Measurements from ENCODE around the gene RETREG1. TPM values are rescaled to one million over a fixed set of nuclear protein-coding genes. Genes with fewer than 3 reads are reported as not detected.
"Not testable (repeated sequence)": the region's sequence is repeated elsewhere in the genome, so short reads cannot be mapped to it uniquely, and the experiment has no call there.

Gene RETREG1
- total RNA-seq, 1 donor from 2014 or later, result 3.0 TPM

DNA sequence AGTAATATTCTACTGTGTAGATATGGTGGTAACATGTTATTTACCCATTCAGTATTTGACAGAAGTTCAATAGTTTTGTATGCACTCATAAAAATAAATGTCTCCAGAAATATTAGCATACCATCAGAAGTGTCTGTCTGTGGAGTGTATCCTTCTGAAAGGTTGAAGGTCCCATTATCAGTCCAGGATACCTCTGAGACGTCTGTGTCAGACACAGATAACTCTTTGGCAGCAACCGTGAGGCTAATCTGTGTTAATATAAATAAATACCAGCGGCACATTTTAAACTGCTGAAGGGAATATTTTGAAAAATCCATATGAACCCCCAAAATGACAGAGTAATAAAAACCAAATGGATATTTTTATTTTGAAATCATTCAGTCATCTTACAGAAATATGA lies 139.3 kb downstream of the RETREG1 start:
- peaks cover 3% of the 10 kb centered on the region for H3K36me3 Mint-ChIP-seq
- H3K79me2 ChIP-seq (ENCODE audit: low read depth), result no peaks in the 10 kb centered on the region

DNA sequence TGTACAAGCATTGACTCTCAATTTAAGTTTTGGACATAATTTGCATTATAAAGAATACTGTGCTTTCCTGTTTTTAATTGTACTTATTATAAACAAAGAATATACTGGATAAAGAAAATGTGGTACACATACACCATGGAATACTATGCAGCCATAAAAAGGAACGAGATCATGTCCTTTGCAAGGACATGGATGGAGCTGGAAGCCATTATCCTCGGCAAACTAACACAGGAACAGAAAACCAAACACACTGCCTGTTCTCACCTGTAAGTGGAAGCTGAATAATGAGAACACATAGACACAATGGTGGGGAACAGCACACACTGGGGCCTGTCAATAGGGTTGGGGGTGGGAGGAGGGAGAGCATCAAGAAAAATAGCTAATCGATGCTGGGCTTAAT lies 140.4 kb downstream of the RETREG1 start:
- H3K27me3 ChIP-seq; H3K36me3 Mint-ChIP-seq; H3K4me2 ChIP-seq; H3K4me1 Mint-ChIP-seq; H3K4me3 ChIP-seq; H3K27ac ChIP-seq; H2AFZ ChIP-seq (replicated peaks); H3K4me3 Mint-ChIP-seq; H3K9me3 ChIP-seq (ENCODE audit: low read depth); H3K9me3 Mint-ChIP-seq; H3K4me1 ChIP-seq; H4K20me1 ChIP-seq (ENCODE audit: low read depth); DNase-seq (ENCODE audit: low spot score); H3K9ac ChIP-seq; H3K27ac Mint-ChIP-seq; H3K27me3 Mint-ChIP-seq (ENCODE audit: insufficient read depth, low read depth); H3K79me2 ChIP-seq (ENCODE audit: low read depth); H3F3A ChIP-seq (ENCODE audit: low read depth); H3K36me3 ChIP-seq: not testable (repeated sequence)

More for the DNA sequence above, 139.3 kb downstream of the RETREG1 start:
- Mint-ChIP-seq H3K27me3 (ENCODE audit: insufficient read depth, low read depth) (peaks cover 2% of the 10 kb centered on the region), H3K27ac (no peak overlapping the region), H3K4me3 (no peak overlapping the region), H3K9me3 (no peaks in the 10 kb centered on the region), H3K4me1 (no peaks in the 10 kb centered on the region)
- no peak for TF ChIP-seq EZH2phosphoT487 (IDR thresholded peaks at IDR 0.05)
- TF ChIP-seq EZH2 (IDR thresholded peaks at IDR 0.05), result no peak
- no peak for TF ChIP-seq CTCF (IDR thresholded peaks at IDR 0.05)
- no peaks in the 10 kb centered on the region for H3K4me1 ChIP-seq
- H4K20me1 ChIP-seq (ENCODE audit: low read depth), result peaks cover 9% of the 10 kb centered on the region
- H3F3A ChIP-seq (ENCODE audit: low read depth), result no peaks in the 10 kb centered on the region
- H3K9me3 ChIP-seq (ENCODE audit: low read depth), result no peaks in the 10 kb centered on the region
- H3K27me3 ChIP-seq, result no peaks in the 10 kb centered on the region
- H3K27ac ChIP-seq, result no peak overlapping the region
- H3K4me3 ChIP-seq, result no peak overlapping the region
- no peak overlapping the region for H3K4me2 ChIP-seq
- H3K9ac ChIP-seq, result no peak overlapping the region
- DNase-seq (ENCODE audit: low spot score), result no peak
- no peaks in the 10 kb centered on the region for H3K36me3 ChIP-seq
- no peak overlapping the region for H2AFZ ChIP-seq (replicated peaks)

GRCh38 chr5:16471387-16471786 lies 145.4 kb downstream of the RETREG1 start:
- Histone ChIP-seq H3K4me3 (no peak overlapping the region), H3K27me3 (no peaks in the 10 kb centered on the region), H3K27ac (no peak overlapping the region), H3K4me2 (no peak overlapping the region), H3K9ac (no peak overlapping the region), H4K20me1 (ENCODE audit: low read depth) (peaks cover 47% of the 10 kb centered on the region), H3K9me3 (ENCODE audit: low read depth) (no peaks in the 10 kb centered on the region), H3K36me3 (no peaks in the 10 kb centered on the region), H3K4me1 (peaks cover 6% of the 10 kb centered on the region), H3F3A (ENCODE audit: low read depth) (no peaks in the 10 kb centered on the region), H2AFZ (replicated peaks) (no peak overlapping the region), H3K79me2 (ENCODE audit: low read depth) (peaks cover 26% of the 10 kb centered on the region)
- Mint-ChIP-seq H3K4me1 (peaks cover 19% of the 10 kb centered on the region), H3K4me3 (no peak overlapping the region), H3K27me3 (ENCODE audit: insufficient read depth, low read depth) (no peaks in the 10 kb centered on the region), H3K36me3 (peaks cover 8% of the 10 kb centered on the region), H3K9me3 (no peaks in the 10 kb centered on the region), H3K27ac (no peak overlapping the region)
- TF ChIP-seq EZH2 (IDR thresholded peaks at IDR 0.05) (no peak), EZH2phosphoT487 (IDR thresholded peaks at IDR 0.05) (no peak)
- DNase-seq (ENCODE audit: low spot score), result no peak

- H3K27ac ChIP-seq, result no peak overlapping the region
- peaks cover 54% of the 10 kb centered on the region for H3K79me2 ChIP-seq (ENCODE audit: low read depth)
These were observed 149.2 kb downstream of the RETREG1 start for GRCh38 chr5:16467363-16468219.

More at GRCh38 chr5:16467363-16468219, 149.2 kb downstream of the RETREG1 start:
- no peaks in the 10 kb centered on the region for H3K27me3 ChIP-seq
- Mint-ChIP-seq H3K4me3 (peak overlapping the region; percentile 96), H3K9me3 (no peaks in the 10 kb centered on the region), H3K36me3 (peaks cover 8% of the 10 kb centered on the region), H3K27me3 (ENCODE audit: insufficient read depth, low read depth) (no peaks in the 10 kb centered on the region), H3K27ac (no peak overlapping the region), H3K4me1 (peaks cover 44% of the 10 kb centered on the region)
- no peak overlapping the region for H2AFZ ChIP-seq (replicated peaks)
- peak overlapping the region; percentile 67 for H3K4me3 ChIP-seq
- no peaks in the 10 kb centered on the region for H3K9me3 ChIP-seq (ENCODE audit: low read depth)
- no peaks in the 10 kb centered on the region for H3K36me3 ChIP-seq
- H3F3A ChIP-seq (ENCODE audit: low read depth), result no peaks in the 10 kb centered on the region
- peaks cover 18% of the 10 kb centered on the region for H3K4me1 ChIP-seq
- H3K9ac ChIP-seq, result no peak overlapping the region
- no peak for TF ChIP-seq EZH2 (IDR thresholded peaks at IDR 0.05)
- no peak for TF ChIP-seq CTCF (IDR thresholded peaks at IDR 0.05)
- TF ChIP-seq EZH2phosphoT487 (IDR thresholded peaks at IDR 0.05), result no peak
- peaks cover 50% of the 10 kb centered on the region for H4K20me1 ChIP-seq (ENCODE audit: low read depth)
- H3K4me2 ChIP-seq, result peak overlapping the region; percentile 98
- DNase-seq (ENCODE audit: low spot score), result no peak

Measured in neural progenitor cell (in vitro differentiated cells).